GM21367 (cell line): ENCODE results near the gene SOX6.

Experiments used
- ATAC-seq: cut with Tn5 transposase; IDR thresholded peaks from one replicate; pipeline ENCODE4 v1.9.1; 2021; ENCODE audit not compliant: unreplicated experiment

Gene SOX6

DNA sequence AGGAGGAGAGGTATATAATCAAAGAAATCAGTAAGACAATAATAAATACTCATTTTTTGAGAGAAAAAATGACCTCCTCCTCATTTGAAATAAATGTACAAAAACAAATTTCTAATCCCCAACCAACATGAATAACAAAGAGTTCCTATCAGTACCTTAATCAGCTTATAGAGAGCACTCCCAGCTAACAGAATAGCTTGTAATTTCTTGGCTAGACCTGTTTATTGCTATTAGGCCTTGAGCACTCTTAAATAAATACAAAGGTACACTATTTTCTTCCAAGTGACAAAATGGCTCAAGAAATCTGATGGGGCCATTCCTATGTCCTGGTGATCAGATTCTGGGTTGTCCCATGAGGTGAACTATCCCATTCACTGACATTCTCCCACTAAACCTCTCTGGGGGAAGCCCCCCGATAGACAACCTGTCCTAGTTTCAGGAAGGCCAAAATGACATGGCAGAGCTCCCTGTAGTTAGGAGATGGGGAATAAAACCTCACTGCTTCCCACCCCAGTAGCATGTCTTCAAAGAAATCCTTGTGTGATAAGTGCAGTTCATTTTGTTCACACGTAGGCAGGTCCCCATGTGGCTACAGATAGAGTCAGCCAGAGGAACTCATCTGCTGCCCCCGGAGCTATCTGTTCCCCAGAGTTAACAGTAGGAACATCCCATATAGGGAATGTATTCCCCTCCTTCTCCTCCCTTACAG, 385.7 kb downstream of the SOX6 start:
- no peak for ATAC-seq

DNA sequence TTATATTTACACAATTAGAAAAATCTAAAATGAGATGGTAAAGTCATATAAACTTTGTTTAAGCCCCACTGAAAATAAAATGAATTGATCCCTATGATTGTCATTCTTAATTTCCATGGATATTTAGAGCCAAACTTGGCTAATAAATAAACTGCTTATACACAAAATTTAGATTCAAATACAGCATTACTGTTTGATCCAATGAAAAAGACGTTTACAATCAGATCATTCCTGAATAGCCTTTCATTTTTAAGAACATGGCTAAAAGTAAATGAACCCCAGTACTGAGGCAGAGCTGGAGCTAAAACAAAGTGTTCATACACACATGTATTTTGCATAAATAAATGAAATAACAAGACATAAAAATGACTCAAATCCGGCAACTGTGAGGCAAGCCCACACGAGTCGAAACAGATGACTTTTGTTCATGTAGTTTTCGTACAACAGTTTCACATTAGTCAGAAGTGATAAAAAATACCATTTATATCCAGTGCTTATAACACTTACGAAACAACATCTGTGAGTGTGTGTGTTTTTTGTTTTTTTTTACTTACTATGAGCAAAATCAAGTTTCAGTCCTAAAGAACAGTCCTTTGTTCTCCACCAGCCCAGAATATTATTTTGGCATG, 386.5 kb downstream of the SOX6 start:
- peak; percentile 35 for ATAC-seq

GRCh38 chr11:15969281-15969680, 387.1 kb downstream of the SOX6 start:
- peak; percentile 69 for ATAC-seq

- no peak for ATAC-seq
These were observed 387.8 kb downstream of the SOX6 start for GRCh38 chr11:15968461-15969130.

DNA sequence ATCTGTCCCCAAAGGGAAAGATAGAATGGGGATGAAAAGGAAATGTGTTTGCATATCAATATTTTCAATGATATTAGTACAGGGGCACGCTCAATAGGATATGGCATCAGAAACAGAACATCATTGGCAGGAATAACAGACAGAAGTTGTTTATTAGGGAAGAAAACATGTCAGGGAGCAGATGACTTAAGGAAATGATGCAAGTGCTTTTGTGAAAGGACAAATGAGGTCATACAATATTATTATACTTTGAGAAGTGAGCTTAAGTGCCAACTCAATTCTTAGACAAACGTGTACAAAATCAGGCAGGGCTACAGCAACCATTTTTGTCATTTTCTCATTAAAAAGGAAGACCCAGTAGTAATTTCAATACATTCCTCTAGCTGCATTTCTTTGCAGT, 388.4 kb downstream of the SOX6 start:
- ATAC-seq, result no peak

GRCh38 chr11:15967166-15967565, 389.2 kb downstream of the SOX6 start:
- ATAC-seq, result no peak

DNA sequence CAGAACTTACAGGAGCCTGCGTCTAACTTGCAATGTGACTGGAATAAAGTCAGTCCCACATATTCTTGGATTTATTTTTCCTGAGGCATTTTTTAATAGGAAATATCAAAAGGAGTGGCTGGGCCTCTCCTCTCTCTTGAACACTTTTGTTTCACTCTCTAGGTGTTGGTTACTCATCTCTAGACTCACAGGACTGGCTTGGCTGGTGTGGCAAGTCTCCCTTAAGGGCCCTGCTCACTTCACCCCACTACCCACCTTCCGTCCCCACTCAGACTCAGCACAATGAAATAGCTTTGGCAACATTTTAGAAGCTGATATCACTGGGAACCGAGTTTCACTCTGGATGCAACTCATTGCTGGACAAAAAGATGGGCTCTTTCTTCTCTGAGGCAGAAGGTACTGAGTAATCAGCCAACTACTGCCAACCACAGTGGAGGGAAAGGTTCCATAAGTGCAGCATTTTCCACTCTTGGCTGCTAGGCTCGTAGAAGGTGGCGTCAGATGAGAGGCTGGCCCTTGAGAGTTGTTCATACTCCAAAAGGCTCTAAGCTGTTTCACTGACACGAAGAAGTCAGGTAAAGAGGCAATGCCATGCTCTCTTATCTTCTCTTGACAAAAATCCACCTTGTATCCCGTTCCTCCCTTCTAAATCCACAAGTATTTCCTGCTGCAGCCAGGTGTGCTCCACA, 390.6 kb downstream of the SOX6 start:
- ATAC-seq, result no peak

DNA sequence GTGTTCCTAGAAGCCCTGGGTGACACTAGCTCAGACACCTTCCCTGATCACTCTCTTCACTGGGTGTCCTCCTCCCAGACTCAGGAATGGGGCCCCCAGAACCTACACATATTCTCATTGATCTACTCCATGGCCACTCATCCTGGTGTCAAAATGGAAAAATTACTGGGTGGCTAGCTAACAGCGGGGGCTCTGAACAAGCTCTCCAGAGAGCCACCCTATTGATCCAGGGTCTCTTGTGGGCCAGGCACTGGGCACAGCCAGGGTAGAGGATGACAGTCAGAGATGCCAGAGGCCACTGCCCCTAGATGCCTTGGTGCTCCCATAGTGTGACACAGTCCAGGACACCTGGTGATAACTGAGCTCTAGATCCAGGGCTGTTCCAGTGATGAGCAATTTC, 393.1 kb downstream of the SOX6 start:
- ATAC-seq, result no peak

DNA sequence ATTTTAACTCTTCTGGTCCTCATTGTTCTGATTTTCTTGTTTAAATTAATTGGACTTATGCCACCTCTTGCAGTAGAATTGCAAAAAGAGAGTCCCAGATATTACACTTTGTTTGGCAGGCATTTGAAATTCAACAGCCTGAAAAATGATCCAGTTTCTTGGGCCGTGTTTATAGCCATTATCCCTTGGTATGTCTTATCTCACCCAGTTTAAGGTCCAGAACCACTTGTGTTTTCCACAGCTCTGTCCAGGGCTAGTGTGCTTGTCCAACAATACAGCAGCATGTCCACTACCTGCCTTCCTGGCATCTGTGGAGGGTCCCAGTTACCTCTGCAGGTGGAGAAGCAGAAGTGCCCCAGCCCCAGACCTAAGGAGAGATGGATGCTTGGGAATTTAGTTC, 397.4 kb downstream of the SOX6 start:
- no peak for ATAC-seq

DNA sequence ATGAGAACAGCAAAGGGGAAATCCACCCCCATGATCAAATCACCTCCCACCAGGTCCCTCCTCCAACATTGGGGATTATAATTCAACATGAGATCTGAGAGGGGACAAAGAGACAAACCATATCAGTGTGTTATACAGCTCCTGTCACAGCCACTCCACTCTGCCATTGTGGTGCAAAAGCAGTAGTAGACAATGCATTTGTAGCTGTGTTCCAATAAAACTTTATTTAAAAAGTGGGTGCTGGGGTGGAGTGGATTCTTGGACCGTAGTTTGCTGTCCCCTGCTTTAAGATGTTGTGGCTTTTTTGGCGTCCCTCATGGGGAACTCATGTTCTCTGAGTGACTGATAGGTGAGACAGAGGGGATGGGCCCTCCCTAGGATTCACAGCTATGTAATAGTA, 399.1 kb downstream of the SOX6 start:
- no peak for ATAC-seq

DNA sequence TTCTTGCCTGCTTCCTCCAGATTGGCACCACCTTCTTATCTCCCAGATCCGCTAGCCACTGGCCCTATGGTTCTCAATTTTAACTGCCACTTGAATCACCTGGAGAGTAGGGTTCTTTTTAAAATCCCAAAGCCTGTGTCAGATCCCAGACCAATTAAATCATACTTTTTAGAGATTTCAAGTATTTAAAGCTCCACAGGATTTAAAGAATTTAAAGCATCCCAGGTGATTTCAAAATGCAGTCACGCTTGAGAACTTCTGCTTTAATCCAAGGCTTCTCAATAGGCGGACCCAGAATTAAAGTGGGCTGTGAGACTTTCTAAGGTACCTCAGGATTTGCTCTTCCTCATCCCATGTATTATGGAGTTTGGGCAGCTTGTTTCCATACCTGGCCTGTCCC, 400.0 kb downstream of the SOX6 start:
- ATAC-seq, result no peak

DNA sequence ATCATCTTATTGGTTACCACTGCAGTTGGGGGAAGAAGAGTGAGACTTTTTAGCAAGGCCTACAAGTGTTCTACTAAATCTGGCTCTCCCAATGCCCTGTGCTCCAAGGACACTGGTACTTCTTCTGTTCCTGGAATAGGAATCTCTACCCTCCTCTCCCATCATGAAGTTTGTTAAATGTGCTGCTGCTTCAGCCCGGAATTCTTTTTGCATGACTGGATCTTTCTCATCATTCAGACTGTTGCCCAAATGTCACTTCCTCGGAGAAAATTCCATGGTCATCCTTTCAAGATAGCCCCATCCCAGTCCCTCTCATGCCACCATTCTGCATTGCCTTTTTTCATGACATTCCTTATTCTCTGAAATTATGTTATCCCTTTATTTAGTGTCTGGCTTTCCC, 400.8 kb downstream of the SOX6 start:
- ATAC-seq, result no peak

DNA sequence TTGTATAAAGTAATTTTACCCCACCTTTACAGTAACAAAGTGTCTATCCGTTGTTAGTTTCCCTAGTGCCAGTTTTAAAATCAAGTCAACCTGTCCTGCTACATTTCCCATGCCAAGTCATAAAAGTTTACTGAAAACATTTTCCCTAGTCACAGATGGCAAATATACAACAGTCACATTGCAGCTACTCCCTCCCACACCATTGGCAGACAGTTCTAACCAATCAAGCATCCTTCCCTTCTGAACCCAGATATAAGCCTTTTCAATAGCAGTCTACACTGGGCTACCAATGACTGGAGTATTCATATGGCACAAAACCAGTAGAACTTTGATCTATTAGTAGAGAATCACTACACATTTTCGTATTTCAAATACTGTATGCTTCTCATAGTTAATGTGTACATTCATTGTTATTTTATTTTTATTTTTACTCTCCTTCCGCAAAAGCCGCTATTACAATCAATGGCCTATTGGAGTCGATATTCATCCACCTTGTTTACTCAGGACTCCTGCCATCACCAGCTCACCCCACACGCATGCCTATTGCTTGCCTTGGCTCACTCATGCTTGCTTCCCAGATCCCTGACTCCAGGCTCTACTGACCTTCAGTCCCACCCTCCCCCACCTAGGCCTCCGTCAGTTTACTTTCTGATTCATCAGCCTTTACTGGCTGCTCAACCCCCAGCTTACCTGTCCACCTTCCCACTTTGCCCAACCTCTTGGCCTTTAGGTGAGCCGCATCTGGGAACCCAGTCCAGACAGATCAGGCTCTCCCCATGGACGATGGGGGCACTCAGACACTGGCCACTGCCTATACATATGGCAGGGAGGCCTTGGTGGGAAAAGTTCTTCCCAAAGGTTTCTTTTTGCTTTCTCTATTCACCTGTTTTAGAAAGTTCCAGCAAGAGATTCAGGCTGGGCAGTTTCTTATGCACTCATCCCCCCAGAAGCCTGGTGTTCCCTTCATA, 408.4 kb downstream of the SOX6 start:
- ATAC-seq, result no peak

GRCh38 chr11:15945726-15946125, 410.6 kb downstream of the SOX6 start:
- ATAC-seq, result no peak

DNA sequence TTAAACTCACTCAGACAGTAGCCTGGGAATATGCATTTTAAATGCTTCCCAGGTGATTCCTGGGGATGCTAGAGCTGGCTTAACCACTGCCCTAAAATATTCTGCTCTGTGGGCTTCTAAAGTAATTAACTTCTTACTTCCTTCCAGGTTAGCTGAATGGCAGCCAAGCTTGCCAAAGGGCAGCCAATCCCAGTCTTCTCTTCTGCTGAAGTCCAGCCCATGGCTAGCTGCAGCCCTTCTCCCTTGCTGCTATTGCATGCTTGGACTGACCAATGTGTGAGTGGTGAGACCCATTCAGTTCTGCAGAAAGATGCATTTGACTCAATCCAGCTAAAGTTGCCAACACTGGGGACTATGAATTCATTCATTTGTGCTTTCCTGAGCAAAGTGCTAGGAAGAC, 411.9 kb downstream of the SOX6 start:
- no peak for ATAC-seq

DNA sequence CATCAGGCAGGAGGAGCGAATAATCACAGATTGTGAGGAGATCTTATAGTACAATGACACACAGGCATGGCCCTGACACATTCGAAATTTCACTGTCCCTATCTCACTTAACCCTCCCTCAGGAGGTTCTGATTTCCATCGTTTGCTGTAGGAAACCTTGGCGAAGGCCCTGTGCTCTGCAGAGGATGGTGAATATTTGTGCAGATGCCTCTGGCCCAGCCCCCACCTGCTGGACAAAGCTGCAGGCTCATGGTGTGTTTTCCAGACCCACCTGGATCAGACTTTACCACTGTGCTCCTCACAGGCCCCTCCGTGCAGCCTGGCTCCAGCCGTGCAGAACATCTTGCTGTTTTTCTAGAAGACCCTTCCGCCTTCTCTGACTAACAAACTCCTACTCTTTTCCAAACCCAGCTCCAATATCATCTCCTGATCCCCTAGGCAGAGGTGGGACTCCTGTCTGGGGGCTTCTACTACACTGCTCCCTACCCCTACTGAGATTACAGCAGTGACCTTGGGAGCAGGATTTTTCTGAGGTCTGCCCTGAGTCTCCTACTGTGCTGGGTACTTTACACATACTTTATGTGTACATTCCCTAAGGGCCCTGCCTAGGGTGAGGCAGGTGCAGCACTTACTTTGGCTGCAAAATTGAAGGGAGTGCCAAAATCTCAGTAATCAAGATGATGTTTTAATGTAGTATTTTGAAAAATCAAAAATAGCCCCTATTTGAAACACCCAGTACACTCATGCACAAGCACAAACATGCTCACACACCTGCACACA, 412.7 kb downstream of the SOX6 start:
- ATAC-seq, result no peak

GRCh38 chr11:15942936-15943335, 413.4 kb downstream of the SOX6 start:
- no peak for ATAC-seq

- ATAC-seq, result no peak
These were observed 414.2 kb downstream of the SOX6 start for GRCh38 chr11:15942126-15942525.

DNA sequence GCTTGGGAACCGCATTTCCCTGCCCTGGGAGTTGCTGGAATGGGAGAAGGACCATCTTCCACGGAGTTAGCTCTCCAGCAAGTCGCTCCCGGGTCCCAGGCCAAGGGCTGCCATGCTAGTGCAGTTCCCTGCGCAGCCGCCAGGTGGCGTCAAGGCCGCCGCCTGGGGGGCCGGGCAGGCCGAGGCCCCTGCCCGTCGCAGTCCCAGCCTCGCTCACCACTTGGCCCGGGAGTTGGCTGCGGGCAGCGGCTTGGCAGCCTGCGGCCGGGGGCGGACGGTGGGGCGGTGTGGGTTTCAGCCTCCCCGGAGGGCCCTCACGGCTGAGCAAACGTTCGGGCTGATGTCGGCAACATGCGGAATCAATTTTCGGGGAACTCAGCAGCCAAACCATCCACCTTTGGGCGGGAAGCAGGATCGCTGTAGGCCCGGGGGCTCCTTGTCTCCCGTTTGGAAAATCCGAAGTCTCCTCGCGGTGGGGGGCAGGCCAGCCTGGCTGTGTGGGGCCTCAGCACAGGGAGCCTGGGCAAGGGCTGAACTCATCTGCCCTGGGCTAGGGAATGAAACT, 415.1 kb downstream of the SOX6 start:
- peak; percentile 51 for ATAC-seq
